ENCODE measurements around the gene CACTIN.

CACTIN gene

DNA sequence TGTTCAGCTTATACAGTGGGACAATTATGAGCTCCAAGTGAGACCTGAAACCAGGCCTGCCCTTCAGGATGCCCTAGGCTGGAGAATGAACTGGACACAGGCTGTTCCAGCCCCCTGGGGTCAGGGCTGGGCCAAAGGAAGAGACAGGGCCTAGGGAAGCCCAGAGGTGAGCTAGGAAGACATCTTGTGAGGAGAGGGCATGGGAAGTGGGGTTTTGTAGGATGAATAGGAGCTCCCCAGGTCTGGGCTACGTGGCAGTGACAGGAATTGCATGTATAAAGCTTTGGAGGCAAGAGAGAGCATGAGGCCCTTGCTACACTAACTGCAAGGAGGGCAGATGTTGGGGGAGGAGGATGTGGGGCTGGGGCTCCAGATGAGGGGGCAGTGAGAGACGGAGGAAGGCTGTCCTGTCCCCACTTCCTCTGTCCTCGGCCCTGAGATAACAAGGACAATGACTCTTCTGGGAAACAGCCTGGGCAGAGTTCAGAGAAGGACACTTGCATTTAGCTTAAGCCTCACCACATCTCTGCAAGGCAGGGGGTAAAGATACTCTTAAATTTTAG is 18.4 kb downstream of the CACTIN start:
- no peak for FAIRE-seq

DNA sequence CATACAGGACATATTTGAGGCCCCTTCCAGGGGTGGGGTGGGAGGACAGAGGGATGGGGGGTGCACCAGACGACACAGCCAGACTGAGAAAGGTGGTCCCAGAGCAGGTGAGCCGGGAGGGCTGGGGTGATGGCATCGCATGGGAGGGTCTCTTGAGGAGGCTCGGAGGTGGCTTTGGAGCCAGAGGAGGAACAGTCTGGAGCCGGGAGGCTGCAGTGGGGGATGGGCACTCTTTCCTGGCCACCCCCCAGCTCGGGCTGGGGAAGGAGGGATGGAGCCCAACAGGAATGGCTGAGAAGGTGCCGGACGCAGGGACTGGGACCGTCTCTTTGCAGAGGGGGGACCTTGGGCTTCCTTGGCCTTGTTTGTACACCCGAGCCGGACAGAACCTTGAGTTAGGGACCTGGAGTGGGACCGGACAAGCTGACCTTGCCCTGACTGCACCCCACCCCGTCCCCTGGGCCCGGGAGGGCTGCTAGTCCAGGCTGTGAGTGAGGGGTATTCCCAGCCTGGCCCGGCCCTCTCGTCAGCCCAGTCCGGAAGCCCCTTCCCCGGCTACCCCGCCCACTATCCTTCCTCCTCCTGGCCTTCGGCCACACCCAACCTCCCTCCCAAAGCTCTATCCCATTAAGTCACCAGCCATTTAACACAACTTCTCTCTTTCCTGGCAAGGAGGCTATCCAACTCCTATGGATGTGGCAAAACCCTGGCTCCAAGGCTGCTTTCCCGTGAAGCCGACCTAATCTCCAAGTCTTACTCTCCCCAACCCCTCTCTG is 19.1 kb downstream of the CACTIN start:
- peak; percentile 96 for FAIRE-seq

- FAIRE-seq: no peak
Observed at GRCh38 chr19:3606690-3607289, 19.8 kb downstream of the CACTIN start, which contains the start of gene TBXA2R. Gene TBXA2R (minus strand): TSS chr19:3606875. CDS start chr19:3600634, 6,241 bp downstream.

GRCh38 chr19:3606174-3606689 is 20.4 kb downstream of the CACTIN start:
- no peak for FAIRE-seq

GRCh38 chr19:3605770-3606169 is 20.8 kb downstream of the CACTIN start:
- FAIRE-seq: no peak

- no peak for FAIRE-seq
Observed at GRCh38 chr19:3605361-3605760, 21.2 kb downstream of the CACTIN start.

- FAIRE-seq: no peak
Observed at GRCh38 chr19:3604987-3605343, 21.6 kb downstream of the CACTIN start.

- FAIRE-seq: no peak
Observed at GRCh38 chr19:3604227-3604986, 22.2 kb downstream of the CACTIN start.

DNA sequence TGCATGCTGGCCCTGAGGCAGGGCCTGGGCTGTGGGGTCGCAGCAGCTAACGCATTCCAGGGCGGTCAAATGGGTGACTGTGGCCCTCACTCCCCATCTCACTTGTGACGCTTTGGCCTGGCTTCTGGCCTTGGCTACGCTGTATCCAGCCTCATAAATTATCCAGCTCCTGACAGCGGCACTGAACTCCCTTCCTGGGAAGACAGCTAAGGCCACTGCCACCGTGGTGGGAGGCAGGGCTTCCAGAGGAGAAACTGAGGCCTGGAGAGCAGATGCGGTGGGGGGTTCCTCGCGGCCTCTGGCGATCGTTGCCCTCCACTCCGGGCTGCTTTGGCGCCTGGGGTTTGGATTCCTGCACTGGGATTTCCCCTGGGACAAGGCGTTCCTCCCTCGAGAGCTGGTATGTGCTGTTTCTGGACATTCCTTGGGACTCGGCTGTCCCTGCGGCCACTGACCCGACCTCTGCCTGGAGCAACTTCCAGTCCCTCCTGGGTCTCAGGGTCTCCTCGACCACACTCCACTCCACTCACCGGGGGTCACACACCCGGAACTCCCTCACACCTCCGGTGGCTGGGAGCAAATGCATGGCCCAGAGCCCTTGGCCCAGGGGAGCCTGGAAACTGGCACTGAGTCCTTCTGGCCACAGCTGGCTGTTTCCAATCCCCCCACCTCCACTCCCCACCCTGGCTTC is 23.3 kb downstream of the CACTIN start:
- no peak for FAIRE-seq

DNA sequence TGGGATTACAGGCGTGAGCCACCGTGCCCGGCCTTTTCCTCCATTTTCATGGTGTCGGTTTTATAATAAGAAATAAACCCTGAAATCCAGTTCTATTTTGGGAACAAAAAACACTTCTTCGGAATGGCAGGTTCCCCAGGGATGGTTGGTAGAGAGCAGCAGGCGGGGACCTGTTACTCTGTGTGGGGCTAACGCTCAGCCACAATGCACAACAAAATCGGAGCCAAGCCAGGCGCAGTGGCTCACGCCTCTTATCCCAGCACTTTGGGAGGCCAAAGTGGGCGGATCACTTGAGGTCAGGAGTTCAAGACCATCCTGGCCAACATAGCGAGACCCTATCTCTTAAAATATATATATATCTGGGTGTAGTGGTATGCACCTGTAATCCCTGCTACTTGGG is 25.6 kb downstream of the CACTIN start:
- no peak for FAIRE-seq

GRCh38 chr19:3599776-3600187 is 26.8 kb downstream of the CACTIN start:
- no peak for FAIRE-seq

GRCh38 chr19:3595521-3596061 is 31.0 kb downstream of the CACTIN start:
- no peak for FAIRE-seq

DNA sequence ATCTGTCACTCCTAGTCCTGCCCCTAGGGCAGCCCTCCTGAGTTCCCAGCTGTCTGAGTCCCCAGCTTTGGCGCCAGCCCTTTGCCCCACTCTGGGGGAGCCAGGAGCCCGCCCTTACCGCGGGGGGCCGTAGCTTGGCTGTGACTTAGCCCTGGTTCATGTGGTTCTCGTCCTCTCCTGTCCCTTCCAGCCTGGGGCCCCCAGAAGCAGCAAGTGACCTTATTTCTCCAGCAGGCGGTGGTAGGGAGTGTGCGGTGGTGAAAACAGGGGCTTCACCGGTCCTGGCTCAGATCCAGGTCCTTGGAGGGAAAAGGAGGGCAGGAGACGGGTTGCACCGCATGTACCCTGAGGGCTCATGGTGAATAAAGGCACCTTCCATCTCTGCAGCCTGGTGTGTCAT is 33.4 kb downstream of the CACTIN start:
- FAIRE-seq: no peak

DNA sequence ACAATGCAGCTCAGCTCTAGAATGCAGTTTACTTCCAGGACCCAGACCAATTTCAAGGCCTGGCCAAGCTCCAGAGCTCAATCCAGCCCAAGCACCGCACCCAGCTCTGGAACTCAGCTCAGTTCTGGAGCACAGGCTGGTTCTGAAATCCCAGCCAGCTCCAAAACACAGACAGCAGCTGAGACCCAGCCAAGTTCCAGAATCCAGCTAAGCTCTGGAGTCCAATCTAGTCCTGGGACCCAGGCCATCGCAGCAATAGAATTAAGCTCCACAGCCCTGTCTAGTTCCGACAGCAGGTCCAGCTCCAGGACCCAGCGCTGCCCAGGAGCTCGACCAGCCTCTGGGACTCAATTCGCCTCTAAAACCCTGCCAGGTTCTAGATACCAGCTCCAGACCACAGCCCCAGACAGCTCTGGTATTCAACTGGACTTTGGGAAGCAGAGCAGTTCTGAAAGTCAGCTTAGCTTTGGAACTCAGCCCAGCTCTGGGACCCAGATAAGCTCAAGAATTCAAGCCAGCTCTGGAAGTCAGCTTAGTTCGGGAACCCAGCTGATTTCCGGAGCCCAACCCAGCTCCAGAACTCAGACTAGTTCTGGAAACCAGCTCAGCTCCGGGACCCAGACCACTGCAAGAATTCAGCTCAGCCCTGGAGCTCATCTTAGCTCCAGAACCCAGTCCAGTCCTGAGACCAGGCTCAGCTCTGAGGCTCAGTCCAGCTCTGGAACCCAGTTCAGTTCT is 34.5 kb downstream of the CACTIN start:
- FAIRE-seq: no peak

DNA sequence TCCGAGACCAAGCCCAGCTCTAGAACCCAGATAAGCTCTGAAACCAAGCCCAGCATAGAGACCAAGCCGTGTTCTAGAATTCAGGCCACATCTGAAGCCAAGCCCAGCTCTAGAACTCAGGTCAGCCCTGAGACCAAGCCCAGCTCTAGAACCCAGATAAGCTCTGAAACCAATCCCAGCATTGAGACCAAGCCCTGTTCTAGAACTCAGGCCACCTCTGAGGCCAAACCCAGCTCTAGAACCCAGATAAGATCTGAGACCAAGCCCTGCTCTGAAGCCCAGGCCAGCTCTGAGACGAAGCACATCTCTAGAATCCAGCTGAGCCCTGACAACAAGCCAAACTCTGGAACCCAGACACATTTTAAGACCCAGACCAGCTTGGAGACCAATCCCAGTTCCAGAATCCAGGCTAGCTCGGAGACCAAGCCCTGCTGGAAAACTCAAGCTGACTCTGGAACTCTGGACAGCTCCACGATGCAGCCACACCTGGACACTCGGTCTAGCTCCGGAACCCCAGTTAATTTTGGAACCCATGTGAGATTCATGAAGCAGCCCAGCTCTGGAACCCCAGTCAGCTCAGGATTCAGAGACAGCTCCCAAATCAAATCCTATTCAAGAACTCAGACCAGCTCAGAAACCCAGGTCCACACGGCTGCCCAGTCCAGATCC is 35.5 kb downstream of the CACTIN start:
- no peak for FAIRE-seq

GRCh38 chr19:3589949-3590348 is 36.6 kb downstream of the CACTIN start:
- no peak for FAIRE-seq

DNA sequence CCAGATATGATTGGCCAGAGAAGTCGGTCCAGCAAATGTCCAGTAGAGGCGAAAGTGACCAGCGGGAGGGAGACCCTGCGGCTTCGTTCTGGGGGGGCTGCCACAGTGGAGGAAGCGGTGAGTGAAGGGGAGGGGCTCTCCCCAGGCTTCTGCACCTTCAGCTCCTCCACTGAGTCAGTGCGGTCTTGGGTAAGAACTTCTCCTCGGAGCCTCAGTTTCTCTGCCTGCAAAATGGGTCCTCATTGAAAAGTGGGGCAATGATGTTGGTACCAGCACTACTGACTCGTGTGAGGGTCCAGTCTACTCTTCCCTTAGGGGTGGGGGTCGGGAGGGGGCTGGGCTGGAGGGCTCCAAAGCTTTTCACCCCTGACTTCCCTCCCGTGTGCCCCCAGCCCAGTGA is 37.2 kb downstream of the CACTIN start:
- no peak for FAIRE-seq

- FAIRE-seq: no peak
Observed at GRCh38 chr19:3586707-3587346, 39.8 kb downstream of the CACTIN start.

DNA sequence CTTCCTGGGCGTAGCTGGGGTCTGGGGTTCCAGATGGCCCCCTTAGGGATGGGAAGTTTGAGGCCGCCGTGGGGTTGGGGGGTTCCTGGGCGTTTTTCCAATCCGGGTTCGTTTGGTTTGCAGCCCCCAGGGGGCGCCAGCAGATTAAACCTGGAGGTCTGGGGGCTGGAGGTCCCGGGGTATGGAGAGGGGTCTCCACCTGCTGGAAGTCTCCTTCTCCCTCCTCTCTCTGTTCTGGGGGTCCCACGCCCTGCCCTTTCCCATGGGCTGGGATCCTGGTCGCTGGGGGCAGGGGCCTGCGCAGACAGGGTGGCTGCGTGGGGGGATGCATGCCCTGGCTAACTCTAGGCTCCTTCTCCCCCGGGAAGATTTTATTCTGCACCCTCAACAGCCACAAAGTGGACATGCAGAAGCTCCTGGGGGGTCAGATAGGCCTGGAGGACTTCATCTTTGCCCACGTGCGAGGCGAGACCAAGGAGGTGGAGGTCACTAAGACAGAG is 40.4 kb downstream of the CACTIN start:
- FAIRE-seq: no peak
